D721Med (cell line): ENCODE results near the gene PDPK1.

Experiments used
- DNase-seq: peaks from one replicate; pipeline ENCODE4 v3.0.0; 2011; ENCODE audit warnings: low spot score; ENCODE audit not compliant: insufficient read length
- FAIRE-seq: peaks from 2 replicates; lab custom pipeline; 2011; peaks lifted over from hg19 to GRCh38; lab: Jason Lieb, UNC
- TF ChIP-seq, protein P1 (sequence below): IDR thresholded peaks from 2 replicates; pipeline ENCODE4 v1.5.1; 2012; ENCODE audit warnings: mild to moderate bottlenecking, control low read depth; ENCODE audit not compliant: insufficient read depth; ENCODE audit errors: missing control alignments

PDPK1 gene

GRCh38 chr16:2507665-2508064 is 30.2 kb upstream of the PDPK1 start:
- TF ChIP-seq, protein P1, sequence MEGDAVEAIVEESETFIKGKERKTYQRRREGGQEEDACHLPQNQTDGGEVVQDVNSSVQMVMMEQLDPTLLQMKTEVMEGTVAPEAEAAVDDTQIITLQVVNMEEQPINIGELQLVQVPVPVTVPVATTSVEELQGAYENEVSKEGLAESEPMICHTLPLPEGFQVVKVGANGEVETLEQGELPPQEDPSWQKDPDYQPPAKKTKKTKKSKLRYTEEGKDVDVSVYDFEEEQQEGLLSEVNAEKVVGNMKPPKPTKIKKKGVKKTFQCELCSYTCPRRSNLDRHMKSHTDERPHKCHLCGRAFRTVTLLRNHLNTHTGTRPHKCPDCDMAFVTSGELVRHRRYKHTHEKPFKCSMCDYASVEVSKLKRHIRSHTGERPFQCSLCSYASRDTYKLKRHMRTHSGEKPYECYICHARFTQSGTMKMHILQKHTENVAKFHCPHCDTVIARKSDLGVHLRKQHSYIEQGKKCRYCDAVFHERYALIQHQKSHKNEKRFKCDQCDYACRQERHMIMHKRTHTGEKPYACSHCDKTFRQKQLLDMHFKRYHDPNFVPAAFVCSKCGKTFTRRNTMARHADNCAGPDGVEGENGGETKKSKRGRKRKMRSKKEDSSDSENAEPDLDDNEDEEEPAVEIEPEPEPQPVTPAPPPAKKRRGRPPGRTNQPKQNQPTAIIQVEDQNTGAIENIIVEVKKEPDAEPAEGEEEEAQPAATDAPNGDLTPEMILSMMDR, result no peak
- FAIRE-seq (no peak), DNase-seq (no peak)

- DNase-seq (no peak), FAIRE-seq (no peak)
- TF ChIP-seq, protein P1, result no peak
Observed at GRCh38 chr16:2508722-2509400, 29.0 kb upstream of the PDPK1 start.

- no peak for DNase-seq
- TF ChIP-seq, protein P1, result no peak
- FAIRE-seq, result no peak
Observed at GRCh38 chr16:2511128-2511800, 26.6 kb upstream of the PDPK1 start.

- TF ChIP-seq, protein P1, result no peak
- FAIRE-seq, result no peak
- DNase-seq, result no peak
Observed at GRCh38 chr16:2511996-2512734, 25.7 kb upstream of the PDPK1 start.

GRCh38 chr16:2512735-2513404 is 25.0 kb upstream of the PDPK1 start:
- FAIRE-seq, result no peak
- TF ChIP-seq, protein P1, result no peak
- no peak for DNase-seq

GRCh38 chr16:2513405-2514332 is 24.2 kb upstream of the PDPK1 start, which contains the start of gene ATP6V0C:
Gene ATP6V0C, plus strand, starts transcription at chr16:2513952. Its CDS starts 152 bp downstream, at chr16:2514104.
- TF ChIP-seq, protein P1, result no peak
- FAIRE-seq (no peak), DNase-seq (peak; percentile 99)
